ENCODE results near the gene TRIM26. TPM values are rescaled to one million over a fixed set of nuclear protein-coding genes. Genes with fewer than 3 reads are reported as not detected.

TRIM26 gene
- total and polyA plus RNA-seq, 2 of the 13 experiments (the other 11 are each of a cell fraction or from before 2014, with no cell fraction given): 27.1 to 38.7 TPM

DNA sequence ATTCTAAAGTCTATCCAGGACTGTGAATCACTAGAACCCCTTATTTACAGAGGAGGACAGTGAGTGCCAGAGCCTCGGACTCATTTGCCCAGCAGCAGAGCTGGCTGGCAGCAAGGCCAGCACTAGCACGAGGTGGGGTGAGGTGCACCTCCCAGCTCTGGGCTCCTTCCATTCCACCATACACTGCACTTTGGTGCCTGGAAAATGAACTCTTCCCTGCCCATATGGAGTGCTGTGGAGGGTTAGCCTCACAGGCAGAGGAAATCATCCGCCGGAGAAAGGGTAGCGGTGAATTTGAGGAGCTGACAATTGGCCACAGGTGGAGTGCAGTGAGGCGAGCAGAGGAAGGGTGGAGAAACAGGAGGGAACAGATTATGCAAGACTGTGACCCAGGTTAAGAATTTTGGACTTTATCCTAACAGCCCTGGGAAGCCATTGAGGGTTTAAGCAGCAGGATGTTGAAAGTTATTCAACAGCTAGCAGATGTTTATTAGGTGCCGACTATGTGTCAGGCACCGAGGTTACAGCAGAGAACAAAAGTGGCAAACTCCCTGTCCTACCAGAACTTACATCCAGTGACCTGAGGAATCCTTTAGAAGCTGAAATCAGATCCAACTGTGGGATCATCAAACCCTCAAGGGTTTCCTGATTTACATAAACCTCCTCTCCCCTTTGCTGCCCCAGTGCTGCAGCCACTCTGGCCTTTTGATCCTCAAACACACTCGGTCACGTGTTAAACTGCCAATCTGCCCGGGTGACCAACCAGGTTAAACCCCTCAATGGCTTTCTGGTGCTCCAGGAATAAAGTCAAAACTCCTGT is 6.2 kb downstream of the TRIM26 start (continued):
- TF ChIP-seq, protein P1, sequence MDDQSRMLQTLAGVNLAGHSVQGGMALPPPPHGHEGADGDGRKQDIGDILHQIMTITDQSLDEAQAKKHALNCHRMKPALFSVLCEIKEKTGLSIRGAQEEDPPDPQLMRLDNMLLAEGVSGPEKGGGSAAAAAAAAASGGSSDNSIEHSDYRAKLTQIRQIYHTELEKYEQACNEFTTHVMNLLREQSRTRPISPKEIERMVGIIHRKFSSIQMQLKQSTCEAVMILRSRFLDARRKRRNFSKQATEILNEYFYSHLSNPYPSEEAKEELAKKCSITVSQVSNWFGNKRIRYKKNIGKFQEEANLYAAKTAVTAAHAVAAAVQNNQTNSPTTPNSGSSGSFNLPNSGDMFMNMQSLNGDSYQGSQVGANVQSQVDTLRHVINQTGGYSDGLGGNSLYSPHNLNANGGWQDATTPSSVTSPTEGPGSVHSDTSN (CRISPR knock-in tag; IDR thresholded peaks at IDR 0.05; ENCODE audit: borderline replicate concordance): no peak
- TF ChIP-seq, protein P2, sequence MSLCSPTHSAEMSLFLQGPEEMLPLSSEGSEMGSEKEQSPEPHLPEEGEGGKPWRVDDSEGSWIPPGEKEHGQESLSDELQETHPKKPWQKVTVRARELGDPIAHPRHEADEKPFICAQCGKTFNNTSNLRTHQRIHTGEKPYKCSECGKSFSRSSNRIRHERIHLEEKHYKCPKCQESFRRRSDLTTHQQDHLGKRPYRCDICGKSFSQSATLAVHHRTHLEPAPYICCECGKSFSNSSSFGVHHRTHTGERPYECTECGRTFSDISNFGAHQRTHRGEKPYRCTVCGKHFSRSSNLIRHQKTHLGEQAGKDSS (CRISPR knock-in tag; IDR thresholded peaks at IDR 0.05; ENCODE audit: borderline replicate concordance, low read depth): 0 out of 2 replicates have a peak, but pooled peaks have one; percentile 61
- no peak; the same call in 1 of the 2 replicates for TF ChIP-seq ZNF547 (CRISPR knock-in tag; IDR thresholded peaks at IDR 0.05)
- no peak for TF ChIP-seq FOXM1 (CRISPR knock-in tag; IDR thresholded peaks at IDR 0.05)
- TF ChIP-seq SETDB1 (CRISPR knock-in tag; IDR thresholded peaks at IDR 0.05; ENCODE audit: borderline replicate concordance): no peak
- no peak for TF ChIP-seq NFE2L1 (CRISPR knock-in tag; IDR thresholded peaks at IDR 0.05; ENCODE audit: borderline replicate concordance)
- peak; percentile 88 for TF ChIP-seq SAP130 (CRISPR knock-in tag; IDR thresholded peaks at IDR 0.05; ENCODE audit: low read depth)
- TF ChIP-seq SMAD3 (CRISPR knock-in tag; IDR thresholded peaks at IDR 0.05): no peak
- TF ChIP-seq BCL6 (CRISPR knock-in tag; IDR thresholded peaks at IDR 0.05): peak; percentile 84
- peak; percentile 83 for TF ChIP-seq ZNF589 (CRISPR knock-in tag; conservative IDR thresholded peaks at IDR 0.05)
- TF ChIP-seq TCF7 (IDR thresholded peaks at IDR 0.05; ENCODE audit: low read depth): peak; percentile 60
- peak; percentile 79; the same call in 1 of the 2 replicates for TF ChIP-seq DNMT3B (CRISPR knock-in tag; conservative IDR thresholded peaks at IDR 0.05)
- no peak for TF ChIP-seq RBM39 (IDR thresholded peaks at IDR 0.05; ENCODE audit: low read depth, low read length, poor library complexity, severe bottlenecking)
- TF ChIP-seq ZC3H13 (CRISPR knock-in tag; IDR thresholded peaks at IDR 0.05): peak; percentile 92; the same call in 1 of the 2 replicates
- no peak; the same call in 1 of the 2 replicates for TF ChIP-seq ATAD3A (CRISPR knock-in tag; IDR thresholded peaks at IDR 0.05)
- TF ChIP-seq ZNF264 (CRISPR knock-in tag; IDR thresholded peaks at IDR 0.05): peak; percentile 96
- peak; percentile 82 for TF ChIP-seq CREM (IDR thresholded peaks at IDR 0.05)
- no peak for TF ChIP-seq CREM (CRISPR knock-in tag; IDR thresholded peaks at IDR 0.05)
- TF ChIP-seq ZNF713 (CRISPR knock-in tag; IDR thresholded peaks at IDR 0.05): peak; percentile 86; the same call in 1 of the 2 replicates
- TF ChIP-seq ZSCAN29 (CRISPR knock-in tag; conservative IDR thresholded peaks at IDR 0.05): peak; percentile 60; the same call in 1 of the 2 replicates
- TF ChIP-seq ZMYM2 (CRISPR knock-in tag; IDR thresholded peaks at IDR 0.05): peak; percentile 64; the same call in 1 of the 2 replicates
- TF ChIP-seq, protein P3, sequence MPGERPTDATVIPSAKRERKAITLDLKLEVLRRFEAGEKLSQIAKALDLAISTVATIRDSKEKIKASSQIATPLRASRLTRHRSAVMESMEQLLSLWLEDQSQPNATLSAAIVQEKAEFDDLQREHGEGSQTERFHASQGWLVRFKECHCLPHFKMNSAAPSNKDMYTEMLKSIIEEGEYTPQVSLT (CRISPR knock-in tag; IDR thresholded peaks at IDR 0.05; ENCODE audit: borderline replicate concordance, low read depth): no peak
- TF ChIP-seq SMC3 (IDR thresholded peaks at IDR 0.05; ENCODE audit: low read length): peak; percentile 24; the same call in 1 of the 2 replicates
- peak; percentile 38; the same call in 1 of the 2 replicates for TF ChIP-seq FOXK2 (IDR thresholded peaks at IDR 0.05)
- no peak for TF ChIP-seq PTBP1 (IDR thresholded peaks at IDR 0.05; ENCODE audit: low read depth, low read length, poor library complexity, severe bottlenecking)
- TF ChIP-seq ZNF562 (CRISPR knock-in tag; IDR thresholded peaks at IDR 0.05; ENCODE audit: borderline replicate concordance): no peak
- peak; percentile 36 for TF ChIP-seq ZIK1 (CRISPR knock-in tag; IDR thresholded peaks at IDR 0.05; ENCODE audit: borderline replicate concordance, low read depth)
- no peak for TF ChIP-seq PCBP2 (optimal IDR thresholded peaks at IDR 0.05; ENCODE audit: low read depth, low read length, poor library complexity, severe bottlenecking)
- no peak; the same call in 1 of the 2 replicates for TF ChIP-seq KLF6 (CRISPR knock-in tag; IDR thresholded peaks at IDR 0.05)
- TF ChIP-seq BORCS8-MEF2B (CRISPR knock-in tag; IDR thresholded peaks at IDR 0.05): no peak; the same call in 1 of the 2 replicates
